HG03139 (cell line): ENCODE data around the gene SSH2.
A peak's percentile ranks its signal among the peaks of the same experiment; 100 is the strongest.
"Not testable (repeated sequence)": the region's sequence is repeated elsewhere in the genome, so short reads cannot be mapped to it uniquely, and the experiment has no call there.

Experiments used
- ATAC-seq: cut with Tn5 transposase; IDR thresholded peaks from one replicate; pipeline ENCODE4 v1.9.1; 2021; ENCODE audit not compliant: unreplicated experiment

Gene SSH2

DNA sequence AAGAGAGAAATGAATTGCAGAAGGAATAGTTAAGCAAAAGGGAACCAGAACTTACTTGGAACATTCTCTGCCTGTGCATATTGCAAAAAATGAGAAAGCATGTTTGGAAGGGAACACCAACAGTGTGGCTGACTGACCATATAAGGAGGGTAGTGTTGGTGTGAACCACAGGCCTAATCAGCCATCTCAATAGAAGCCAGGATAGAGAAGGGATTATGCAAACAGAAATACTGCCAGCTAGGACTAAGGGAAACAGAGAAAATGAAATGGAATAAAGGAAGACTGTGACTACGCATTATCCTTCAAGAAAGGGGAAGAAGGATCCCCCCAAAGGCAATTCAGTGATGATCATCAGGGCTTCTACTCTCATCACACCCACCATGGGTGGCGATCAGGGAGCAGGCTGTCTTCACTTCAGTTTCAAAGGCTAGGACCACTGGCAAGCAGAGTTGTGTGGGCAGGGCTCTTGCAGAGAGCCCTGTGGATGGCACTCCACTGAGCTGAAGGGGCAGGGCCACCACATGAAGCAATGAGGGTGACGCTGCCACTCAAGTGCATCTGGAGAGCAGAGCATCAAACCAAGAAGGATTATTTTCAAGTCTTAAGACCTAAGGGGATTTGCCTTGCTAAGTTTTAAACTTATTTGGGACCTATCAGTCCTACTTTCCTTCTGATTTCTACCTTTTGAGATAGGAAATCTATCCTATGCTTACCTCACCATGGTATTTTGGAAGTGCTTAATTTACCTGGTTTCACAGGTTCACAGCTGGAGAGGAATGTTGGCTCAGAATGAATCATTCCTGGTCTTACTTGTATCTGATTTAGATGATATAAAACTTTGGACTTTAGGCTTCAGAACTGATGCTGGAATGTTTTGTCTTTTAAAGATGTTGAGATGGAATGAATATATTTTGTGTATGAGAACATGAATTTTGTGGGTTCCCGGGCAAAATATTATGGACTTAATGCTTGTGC is 140.5 kb downstream of the SSH2 start:
- ATAC-seq, result no peak

GRCh38 chr17:29787995-29788394 is 142.0 kb downstream of the SSH2 start:
- no peak for ATAC-seq

DNA sequence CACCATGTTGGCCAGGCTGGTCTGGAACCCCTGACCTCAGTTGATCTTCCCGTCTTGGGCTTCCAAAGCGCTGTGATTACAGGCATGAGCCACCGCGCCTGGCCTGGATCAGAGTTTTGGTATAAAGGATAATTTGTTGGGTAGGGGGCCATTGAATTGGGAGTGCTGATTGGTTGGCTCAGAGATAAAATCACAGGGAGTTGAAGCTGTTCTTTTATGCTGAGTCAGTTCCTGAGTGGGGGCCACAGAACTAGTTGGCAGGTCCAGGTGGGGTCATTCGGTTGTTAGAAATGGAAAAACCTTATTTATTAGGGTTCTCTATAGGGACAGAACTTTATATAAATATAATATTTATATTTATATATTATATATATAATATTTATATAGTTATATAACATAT is 147.1 kb downstream of the SSH2 start:
- ATAC-seq, result no peak

DNA sequence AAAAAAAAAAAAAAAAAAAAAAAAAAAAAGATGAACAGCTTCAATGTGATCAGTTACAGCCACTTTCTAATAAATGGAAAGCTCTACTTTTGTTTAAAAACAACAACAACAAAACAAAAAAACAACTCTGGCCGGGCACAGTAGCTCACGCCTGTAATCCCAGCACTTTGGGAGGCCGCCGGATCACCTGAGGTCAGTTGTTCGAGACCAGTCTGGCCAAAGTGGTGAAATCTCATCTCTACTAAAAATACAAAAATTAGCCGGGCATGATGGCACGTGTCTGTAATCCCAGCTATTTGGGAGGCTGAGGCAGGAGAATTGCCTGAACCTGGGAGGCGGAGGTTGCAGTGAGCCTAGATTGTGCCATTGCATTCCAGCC is 150.2 kb downstream of the SSH2 start:
- ATAC-seq, result not testable (repeated sequence)

DNA sequence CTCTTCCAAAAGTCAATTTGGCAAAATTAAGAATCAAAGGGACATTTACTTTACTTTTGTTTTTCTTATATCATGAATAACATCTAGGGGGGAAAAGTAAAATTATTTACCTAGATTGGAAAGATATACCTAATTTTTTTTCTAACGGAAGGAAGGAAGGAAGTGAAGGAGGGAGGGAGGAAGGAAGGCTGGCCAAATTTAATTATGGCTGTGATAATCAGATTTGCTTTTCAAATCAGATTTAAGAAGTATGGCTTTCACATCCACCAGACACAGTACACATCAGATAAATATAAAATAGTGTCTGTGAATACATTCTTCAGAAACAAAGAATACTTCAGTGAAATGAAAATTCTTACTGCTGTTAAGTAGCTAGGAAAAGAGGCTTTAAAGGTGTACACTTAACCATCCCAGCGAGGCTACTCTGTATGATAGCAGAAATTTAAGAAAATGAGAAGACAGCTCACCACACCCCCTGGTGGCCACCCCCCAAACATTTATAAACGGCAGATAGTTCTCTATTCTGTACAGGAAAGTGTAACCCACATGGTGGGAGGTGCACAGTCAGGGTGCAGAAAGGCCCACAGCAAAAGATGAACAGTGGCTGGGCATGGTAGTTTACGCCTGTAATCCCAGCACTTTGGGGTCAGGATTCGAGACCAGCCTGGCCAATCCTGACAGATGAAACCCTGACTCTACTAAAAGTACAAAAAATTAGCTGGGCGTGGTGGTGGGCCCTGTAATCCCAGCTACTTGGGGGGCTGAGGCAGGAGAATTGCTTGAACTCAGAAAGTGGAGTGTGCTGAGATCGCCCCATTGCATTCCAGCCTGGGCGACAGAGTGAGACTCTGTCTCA is 150.8 kb downstream of the SSH2 start:
- no peak for ATAC-seq

- ATAC-seq, result no peak
Measured at GRCh38 chr17:29777663-29778062, 152.4 kb downstream of the SSH2 start.

DNA sequence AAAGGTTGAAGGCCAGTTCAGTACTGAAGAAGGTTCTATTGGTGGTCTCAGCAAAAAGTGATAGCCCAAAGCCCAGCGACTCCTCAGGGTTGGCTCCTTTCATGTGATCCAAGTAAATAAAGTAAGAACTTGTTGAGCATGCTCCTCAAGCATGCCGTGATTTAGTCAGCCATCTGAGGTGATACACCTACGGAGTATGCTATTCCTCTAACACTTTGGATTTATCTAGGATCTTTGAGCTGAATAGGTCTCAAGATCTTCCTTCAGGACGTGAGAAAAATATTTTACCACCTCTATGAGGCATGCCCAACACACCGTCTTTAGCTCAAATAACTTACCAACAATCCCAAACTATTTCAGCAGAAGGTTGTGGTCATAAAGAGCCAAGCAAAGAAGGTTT is 154.0 kb downstream of the SSH2 start:
- no peak for ATAC-seq

GRCh38 chr17:29772981-29773380 is 157.0 kb downstream of the SSH2 start:
- no peak for ATAC-seq

DNA sequence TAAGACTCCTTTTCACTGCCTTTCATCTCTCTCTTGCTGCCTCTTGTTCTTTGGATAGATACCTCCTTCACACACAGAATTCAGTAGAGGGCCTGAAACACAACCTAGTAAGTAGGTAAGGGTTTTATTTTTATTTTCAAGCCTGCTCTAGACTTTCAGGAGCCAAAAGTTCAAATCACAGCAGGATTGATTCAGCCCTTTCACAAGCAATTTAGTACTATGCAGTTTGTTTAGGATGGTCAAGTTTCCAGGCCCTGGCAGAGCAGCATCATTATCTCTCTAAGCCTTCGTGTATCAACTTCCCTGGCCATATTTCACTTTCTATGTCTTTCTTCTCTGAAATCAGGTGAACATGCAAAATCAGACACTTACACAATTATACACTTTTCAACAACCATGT is 158.5 kb downstream of the SSH2 start:
- no peak for ATAC-seq

DNA sequence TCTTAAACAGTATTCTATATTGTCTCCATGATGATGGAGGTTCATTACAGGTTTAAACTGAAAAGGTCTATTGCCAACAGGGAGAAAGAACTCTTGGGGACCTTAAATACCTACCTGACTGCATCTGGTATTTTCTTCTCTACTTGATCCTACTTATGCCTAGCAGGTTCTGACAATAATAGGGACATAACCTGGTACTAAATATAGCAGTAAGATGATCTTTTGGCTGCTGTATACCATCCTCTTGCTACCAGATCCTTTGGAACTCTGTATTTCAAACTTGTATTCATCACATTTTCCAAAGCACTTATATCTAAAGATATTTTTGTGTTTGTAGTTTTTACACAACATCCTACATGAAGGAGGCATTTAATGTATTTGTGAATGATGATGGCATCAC is 160.8 kb downstream of the SSH2 start:
- ATAC-seq, result no peak

DNA sequence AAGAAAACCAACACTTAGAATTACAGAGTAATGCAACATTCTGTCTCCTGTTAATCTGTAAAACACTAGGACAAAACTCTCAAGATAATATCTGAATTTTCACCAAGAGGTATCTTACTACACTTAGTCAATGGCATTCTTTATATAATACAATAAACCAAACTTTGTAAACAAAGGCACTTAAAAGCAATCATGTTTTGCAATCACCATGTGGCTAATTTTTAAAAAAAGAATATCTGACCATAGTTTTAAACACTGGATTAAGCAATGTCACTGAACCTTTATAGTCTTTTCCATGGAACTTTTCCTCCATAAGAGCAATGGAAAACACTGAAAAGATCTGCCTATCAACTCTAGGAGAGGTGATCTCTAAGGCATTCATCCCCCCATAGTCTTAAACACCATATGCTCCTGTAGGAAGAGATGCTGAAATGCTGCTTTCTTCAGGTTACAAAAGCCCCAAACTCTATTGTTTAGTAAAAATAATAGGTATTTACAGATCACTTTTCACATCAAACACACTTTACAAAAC is 163.2 kb downstream of the SSH2 start:
- ATAC-seq, result no peak

- ATAC-seq, result no peak
Measured at GRCh38 chr17:29764748-29765147, 165.3 kb downstream of the SSH2 start.

- no peak for ATAC-seq
Measured at GRCh38 chr17:29764217-29764616, 165.8 kb downstream of the SSH2 start.

DNA sequence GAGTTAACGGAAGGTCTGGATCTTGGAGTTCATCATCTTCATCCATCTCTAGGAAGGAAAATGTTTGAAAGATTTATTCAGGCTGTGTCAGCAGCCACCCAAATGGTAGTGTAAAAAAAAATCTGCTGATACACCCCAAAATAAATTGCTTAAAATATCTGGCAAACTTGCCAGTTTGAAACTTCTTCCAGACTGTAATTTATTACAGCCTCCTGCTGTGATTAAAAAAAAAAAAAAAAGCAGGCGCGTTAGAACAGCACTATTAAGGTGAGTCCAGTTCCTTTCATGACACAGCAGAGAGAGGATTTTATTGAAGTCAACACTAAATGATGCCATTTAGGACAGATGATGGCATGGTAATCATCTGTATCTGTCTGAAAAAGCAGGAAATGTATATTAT is 166.8 kb downstream of the SSH2 start:
- ATAC-seq, result no peak

DNA sequence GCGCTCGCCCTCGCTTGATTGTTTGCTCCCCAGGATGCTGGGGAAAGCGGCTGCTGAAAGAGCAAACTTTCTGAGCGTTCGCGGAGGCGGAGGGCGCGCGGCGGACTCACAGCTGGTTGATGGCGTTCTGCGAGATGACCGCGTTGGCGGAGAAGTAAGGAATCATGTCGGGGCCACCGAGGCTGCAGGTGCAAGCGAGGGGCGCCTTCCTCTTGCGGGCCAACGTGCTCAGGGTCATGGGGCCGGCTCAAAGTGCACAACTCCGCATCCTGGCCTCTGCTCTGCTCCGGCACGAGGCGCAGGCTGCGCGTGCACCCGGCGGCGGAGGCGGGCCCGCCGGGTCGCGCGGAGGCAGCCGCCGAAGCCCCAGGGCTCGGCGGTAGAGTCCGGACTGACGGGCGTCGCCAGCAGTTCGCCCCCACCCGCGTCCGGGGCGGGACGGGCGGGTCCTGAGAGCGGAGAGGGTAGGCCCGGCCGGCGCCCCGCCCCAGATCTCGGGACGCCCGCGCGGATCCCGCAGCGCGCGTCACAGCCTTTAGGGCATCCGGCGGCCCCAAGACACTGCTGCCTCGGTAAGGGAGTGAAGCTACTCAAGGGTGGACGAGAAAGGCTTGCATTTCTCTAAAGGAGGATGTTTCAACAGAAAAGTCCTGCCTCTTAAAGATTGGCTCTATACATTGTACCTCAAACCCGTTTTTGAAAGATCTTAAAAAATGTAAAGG is 168.8 kb downstream of the SSH2 start:
- peak; percentile 76 for ATAC-seq

DNA sequence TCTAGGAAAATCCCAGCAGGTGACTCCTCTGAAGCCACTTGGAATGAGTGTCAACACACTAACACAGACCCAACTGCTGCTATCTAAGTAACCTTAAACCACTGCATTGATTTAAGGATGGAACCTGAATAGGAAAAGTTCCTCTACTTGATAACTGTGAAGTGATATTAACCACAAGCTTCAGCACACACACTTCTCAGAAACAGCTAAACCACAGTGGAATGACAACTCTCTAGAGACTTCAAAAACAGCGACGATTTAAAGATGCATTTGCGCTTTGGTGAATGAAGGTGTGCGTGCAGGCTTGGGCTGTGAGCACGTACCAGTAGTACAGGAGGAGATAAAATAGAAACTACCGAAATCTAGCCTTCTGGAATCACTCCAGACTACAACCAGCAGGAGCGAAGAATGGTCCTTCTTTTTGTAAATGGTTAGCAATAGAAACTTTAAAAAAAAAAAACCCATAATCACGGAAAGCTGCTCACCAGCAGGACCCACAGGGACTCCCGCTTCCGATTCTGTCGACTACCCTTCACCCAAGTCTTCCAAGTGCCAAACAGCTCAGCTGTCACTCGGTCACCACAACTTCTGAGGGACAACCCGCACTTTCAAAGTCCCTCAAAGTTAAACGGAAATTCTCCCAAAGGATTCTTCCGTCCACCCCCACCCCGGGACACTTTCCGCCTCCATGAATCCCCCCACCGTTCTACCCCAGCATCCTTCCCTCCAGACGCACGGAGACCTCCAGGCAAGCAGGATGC is 169.6 kb downstream of the SSH2 start:
- no peak for ATAC-seq

- no peak for ATAC-seq
Measured at GRCh38 chr17:29758255-29758654, 171.8 kb downstream of the SSH2 start.

GRCh38 chr17:29757788-29758187 is 172.2 kb downstream of the SSH2 start:
- ATAC-seq, result no peak

DNA sequence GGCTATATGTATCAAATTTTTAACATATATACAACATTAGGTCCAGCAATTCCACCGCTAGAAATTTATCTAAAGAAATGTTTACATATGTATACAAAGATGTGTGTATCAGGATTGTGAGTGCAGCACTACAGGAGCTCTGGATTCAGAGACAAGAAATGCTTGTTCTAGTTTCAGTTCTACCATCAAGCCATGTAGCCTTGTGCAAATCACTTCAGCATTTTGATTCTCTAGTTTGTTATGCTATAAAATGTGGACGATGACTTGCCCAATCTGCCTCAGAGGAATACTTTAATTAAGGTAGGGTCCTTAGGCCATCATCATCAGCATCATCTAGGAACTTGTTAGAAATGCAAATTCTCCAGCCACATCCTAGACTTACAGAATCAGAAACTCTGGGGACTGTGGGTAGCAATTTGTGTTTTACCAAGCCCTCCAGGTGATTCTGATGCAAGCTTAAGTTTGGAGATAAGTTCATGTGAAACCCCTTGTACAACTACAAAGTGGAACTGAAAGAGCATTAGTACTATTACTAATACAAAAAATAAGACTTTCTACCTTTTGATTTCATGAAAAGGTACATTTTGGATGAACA is 176.1 kb downstream of the SSH2 start:
- no peak for ATAC-seq
